ENCODE data around the gene SHISAL1. TPM values are rescaled to one million over a fixed set of nuclear protein-coding genes. Genes with fewer than 3 reads are reported as not detected.

Gene SHISAL1
- total and polyA plus RNA-seq, 2 donors (not counting 3 experiments of a cell fraction or from before 2014, with no cell fraction given): 0.01 to 0.07 TPM

DNA sequence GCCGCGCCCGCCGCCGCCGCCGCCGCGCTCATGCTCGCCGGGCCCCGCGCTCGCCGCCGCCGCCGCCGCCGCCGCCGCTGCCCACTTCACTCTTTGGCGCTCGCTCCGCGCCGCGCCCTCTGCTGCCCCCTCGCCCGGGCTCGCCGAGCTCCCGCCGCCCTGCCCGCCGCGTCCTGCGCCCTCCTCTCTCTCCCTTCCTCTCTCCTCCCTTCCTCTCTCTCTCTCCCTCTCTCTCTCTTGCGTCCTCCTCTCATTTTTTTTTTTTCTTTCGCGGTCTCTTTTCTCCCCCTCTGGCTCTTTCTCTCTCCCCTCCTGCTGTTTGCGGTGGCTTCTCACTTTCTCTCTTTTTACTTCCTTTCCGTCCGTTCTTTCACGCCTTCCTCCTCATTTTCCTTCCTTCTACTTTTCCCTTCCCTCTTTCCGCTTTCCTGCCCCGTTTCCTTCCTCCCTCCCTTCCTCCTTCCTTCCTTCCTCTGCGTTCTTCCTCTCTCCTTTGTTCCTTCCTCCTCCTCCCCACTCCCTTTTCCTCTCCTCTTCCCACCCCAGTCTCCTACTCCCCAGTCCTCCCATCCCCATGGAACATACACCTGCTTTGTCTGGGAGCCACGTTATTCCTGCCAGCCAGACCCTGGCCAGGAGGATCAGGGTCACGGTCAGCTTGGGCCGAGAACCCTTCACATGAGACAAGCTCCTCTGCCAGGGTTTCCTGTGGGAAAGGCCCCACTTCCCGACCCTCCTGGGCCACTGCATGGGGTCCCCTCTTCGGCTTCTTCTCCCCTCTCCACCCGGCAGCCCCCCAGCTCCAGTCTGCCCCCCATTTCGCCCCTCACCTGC, 19.3 kb upstream of the SHISAL1 start:
- Histone ChIP-seq H4K20me1 (replicated peaks; ENCODE audit: control insufficient read depth, extremely low read depth, insufficient read depth, low read length) (no peaks in the 10 kb centered on the region), H3K79me2 (ENCODE audit: control insufficient read depth, insufficient read depth, low read length) (no peaks in the 10 kb centered on the region), H3K4me3 (replicated peaks in 1 of 3; ENCODE audit: insufficient read depth in 1 of 3, low read depth in 1 of 3, low read length in 3 of 3) (no peak overlapping the region), H3K36me3 (ENCODE audit: control insufficient read depth in 2 of 2, extremely low read depth in 1 of 2, insufficient read depth in 2 of 2, low read length in 2 of 2) (no peaks in the 10 kb centered on the region), H3K9ac (replicated peaks; ENCODE audit: extremely low read depth, insufficient read depth, low read length) (no peak overlapping the region), H3K27ac (ENCODE audit: insufficient read depth, low read depth, low read length) (no peak overlapping the region), H3K27me3 (ENCODE audit: control insufficient read depth in 2 of 2, insufficient read depth in 2 of 2, low read length in 2 of 2) (peaks cover 29% of the 10 kb centered on the region in 2 experiments), H3K9me1 (replicated peaks; ENCODE audit: control insufficient read depth, extremely low read depth, insufficient read depth, low read length) (no peaks in the 10 kb centered on the region), H3K9me3 (replicated peaks; ENCODE audit: control insufficient read depth, insufficient read depth, low read length) (no peaks in the 10 kb centered on the region), H3K4me1 (ENCODE audit: control insufficient read depth, extremely low read depth, insufficient read depth, low read length) (no peaks in the 10 kb centered on the region), H2AFZ (ENCODE audit: low read depth, low read length) (no peak overlapping the region), H3K4me2 (ENCODE audit: insufficient read depth, low read length) (no peak overlapping the region)
- BruUV-seq (replicated peaks): no TSS peak
- DNase-seq (ENCODE audit: low read depth, low spot score): no peak
- no peak for FAIRE-seq
- TF ChIP-seq EZH2 (IDR thresholded peaks at IDR 0.05; ENCODE audit: borderline replicate concordance, low read depth, low read length, severe bottlenecking) (peak; percentile 21), FOS (IDR thresholded peaks at IDR 0.05; ENCODE audit: borderline replicate concordance, insufficient read depth, low read length) (no peak)
- dilution Hi-C loops (cut with MboI; ENCODE audit: extremely low pct_ligation_motif_present, low sequenced_read_pairs): no loop called here
- ChIA-PET CTCF (interaction anchor here (0.9 kb wide), 1 partner anchor 16 kb away, joined by 4 read pairs; no protein-coding TSS in a partner anchor), POLR2A (interaction anchor here (0.7 kb wide), 1 partner anchor 1201 kb away, joined by 3 read pairs; no protein-coding TSS in a partner anchor)
- intact Hi-C loops (cut with micrococcal nuclease): no loop called here

- Histone ChIP-seq H3K36me3 (ENCODE audit: control insufficient read depth in 2 of 2, extremely low read depth in 1 of 2, insufficient read depth in 2 of 2, low read length in 2 of 2) (no peaks in the 10 kb centered on the region), H3K9me1 (replicated peaks; ENCODE audit: control insufficient read depth, extremely low read depth, insufficient read depth, low read length) (no peaks in the 10 kb centered on the region), H4K20me1 (replicated peaks; ENCODE audit: control insufficient read depth, extremely low read depth, insufficient read depth, low read length) (no peaks in the 10 kb centered on the region), H3K27me3 (ENCODE audit: control insufficient read depth in 2 of 2, insufficient read depth in 2 of 2, low read length in 2 of 2) (peaks cover 29% of the 10 kb centered on the region in 2 experiments), H3K9me3 (replicated peaks; ENCODE audit: control insufficient read depth, insufficient read depth, low read length) (no peaks in the 10 kb centered on the region), H3K4me1 (ENCODE audit: control insufficient read depth, extremely low read depth, insufficient read depth, low read length) (no peaks in the 10 kb centered on the region), H3K27ac (ENCODE audit: insufficient read depth, low read depth, low read length) (no peak overlapping the region), H3K9ac (replicated peaks; ENCODE audit: extremely low read depth, insufficient read depth, low read length) (no peak overlapping the region), H2AFZ (ENCODE audit: low read depth, low read length) (no peak overlapping the region), H3K79me2 (ENCODE audit: control insufficient read depth, insufficient read depth, low read length) (no peaks in the 10 kb centered on the region), H3K4me2 (ENCODE audit: insufficient read depth, low read length) (no peak overlapping the region), H3K4me3 (replicated peaks in 1 of 3; ENCODE audit: insufficient read depth in 1 of 3, low read depth in 1 of 3, low read length in 3 of 3) (no peak overlapping the region)
- TF ChIP-seq EZH2 (IDR thresholded peaks at IDR 0.05; ENCODE audit: borderline replicate concordance, low read depth, low read length, severe bottlenecking) (peak; percentile 99), POLR2A (IDR thresholded peaks at IDR 0.05; ENCODE audit: low read depth, low read length) (no peak)
- POLR2A ChIA-PET: interaction anchor here (0.7 kb wide), 1 partner anchor 1202 kb away, joined by 3 read pairs; no protein-coding TSS in a partner anchor
- DNase-seq (ENCODE audit: low read depth, low spot score) (no peak), FAIRE-seq (no peak)
- BruUV-seq (replicated peaks): no TSS peak
- intact Hi-C loops (cut with micrococcal nuclease): no loop called here
- dilution Hi-C loops (cut with MboI; ENCODE audit: extremely low pct_ligation_motif_present, low sequenced_read_pairs): no loop called here
- CTCF ChIA-PET: interaction anchor here (0.9 to 1.4 kb wide), 2 partner anchors 14 to 15 kb away, joined by 3 to 4 read pairs; no protein-coding TSS in a partner anchor
Observed at GRCh38 chr22:44330744-44331660, 18.3 kb upstream of the SHISAL1 start.
